CD4-positive, alpha-beta T cell treated with Interleukin-6 at 100 ng/mL for 8 hours (primary cell): ENCODE data around the gene INTU.
"Not testable (repeated sequence)": the region's sequence is repeated elsewhere in the genome, so short reads cannot be mapped to it uniquely, and the experiment has no call there.

Experiments
- DNase-seq: peaks from one replicate; pipeline ENCODE4 v3.0.0-alpha.2; 2020; ENCODE audit warnings: mixed read lengths, low spot score

Gene INTU

GRCh38 chr4:127643791-127644190 is 11.0 kb downstream of the INTU start:
- no peak for DNase-seq

- DNase-seq, result no peak
These were observed 15.3 kb downstream of the INTU start for GRCh38 chr4:127648061-127648460.

DNA sequence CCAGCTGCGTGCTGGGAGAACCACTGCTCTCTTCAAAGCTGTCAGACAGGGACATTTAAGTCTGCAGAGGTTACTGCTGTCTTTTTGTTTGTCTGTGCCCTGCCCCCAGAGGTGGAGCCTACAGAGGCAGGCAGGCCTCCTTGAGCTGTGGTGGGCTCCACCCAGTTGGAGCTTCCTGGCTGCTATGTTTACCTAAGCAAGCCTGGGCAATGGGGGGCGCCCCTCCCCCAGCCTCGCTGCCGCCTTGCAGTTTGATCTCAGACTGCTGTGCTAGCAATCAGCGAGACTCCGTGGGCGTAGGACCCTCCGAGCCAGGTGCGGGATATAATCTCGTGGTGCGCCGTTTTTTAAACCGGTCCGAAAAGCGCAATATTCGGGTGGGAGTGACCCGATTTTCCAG is 22.8 kb downstream of the INTU start:
- DNase-seq, result not testable (repeated sequence)

GRCh38 chr4:127656047-127656680 is 23.4 kb downstream of the INTU start:
- DNase-seq, result no peak

DNA sequence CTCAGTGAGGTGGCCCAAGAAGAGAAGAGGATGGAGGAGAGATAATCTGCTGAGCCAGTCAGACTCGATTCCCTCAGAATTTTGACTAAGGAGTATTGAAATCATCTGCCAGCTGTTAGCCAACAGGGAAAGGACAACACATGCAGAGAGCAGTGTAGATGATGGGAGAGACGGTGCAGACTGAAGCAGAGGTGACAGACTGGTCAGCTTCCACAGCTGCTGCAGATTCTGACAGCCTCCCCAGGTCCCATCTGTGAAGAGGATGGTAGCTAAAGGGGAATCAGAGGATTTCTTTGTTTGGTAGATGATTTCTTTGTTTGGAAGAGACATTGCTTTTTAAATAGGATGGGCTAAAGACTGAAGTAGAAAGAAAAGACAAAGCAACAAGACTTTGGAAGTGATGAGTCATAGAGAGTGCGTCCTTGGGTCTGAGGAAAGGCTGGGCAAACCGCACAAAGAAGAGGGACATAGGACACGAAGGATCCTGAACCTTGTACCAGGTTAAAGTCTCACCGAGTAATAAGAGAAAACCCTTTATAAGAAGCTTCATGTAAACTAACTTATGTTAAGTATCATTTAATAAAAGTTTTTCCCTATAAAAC is 27.6 kb downstream of the INTU start:
- DNase-seq, result no peak

- DNase-seq, result no peak
These were observed 34.4 kb downstream of the INTU start for GRCh38 chr4:127667116-127667515.

GRCh38 chr4:127667772-127668171 is 35.0 kb downstream of the INTU start:
- DNase-seq, result no peak

DNA sequence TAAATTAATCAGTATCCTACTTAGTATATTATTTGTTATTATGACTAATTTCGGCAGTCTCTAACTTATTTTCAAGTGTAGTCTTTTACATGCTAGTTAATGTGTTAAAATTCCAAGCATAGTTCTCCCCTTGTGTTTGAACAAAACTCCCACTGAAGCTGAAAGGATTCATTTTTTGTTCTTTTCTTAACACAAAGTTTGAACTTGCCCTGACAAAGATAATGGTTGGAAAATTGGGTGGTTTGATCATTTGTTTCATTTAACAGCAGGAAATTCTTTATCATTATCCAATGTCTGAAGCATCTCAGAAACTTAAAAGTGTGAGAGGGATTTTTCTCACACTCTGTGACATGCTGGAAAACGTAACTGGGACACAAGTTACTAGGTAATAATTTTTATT is 36.0 kb downstream of the INTU start:
- DNase-seq, result no peak

GRCh38 chr4:127669691-127670090 is 36.9 kb downstream of the INTU start:
- DNase-seq, result no peak

- no peak for DNase-seq
These were observed 39.4 kb downstream of the INTU start for GRCh38 chr4:127672111-127672510.

DNA sequence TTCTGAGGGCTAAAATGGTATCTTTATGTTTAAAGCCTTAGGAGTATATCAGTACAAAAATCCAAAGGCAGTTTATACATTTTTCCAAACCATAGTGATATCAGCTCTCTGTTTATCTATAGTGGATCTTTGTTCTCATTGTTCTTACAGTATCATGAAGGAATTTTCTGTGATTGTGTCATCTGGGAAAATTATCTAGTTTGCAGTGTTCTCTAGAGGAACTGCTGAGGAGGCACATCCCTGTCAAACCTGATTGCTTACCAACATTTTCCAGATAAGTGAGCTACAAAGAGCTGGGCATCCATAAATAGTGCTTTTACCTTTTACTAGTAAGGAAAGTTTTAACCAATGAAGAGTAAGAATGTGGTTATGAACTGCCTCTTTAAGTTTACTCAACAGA is 52.5 kb downstream of the INTU start:
- no peak for DNase-seq

DNA sequence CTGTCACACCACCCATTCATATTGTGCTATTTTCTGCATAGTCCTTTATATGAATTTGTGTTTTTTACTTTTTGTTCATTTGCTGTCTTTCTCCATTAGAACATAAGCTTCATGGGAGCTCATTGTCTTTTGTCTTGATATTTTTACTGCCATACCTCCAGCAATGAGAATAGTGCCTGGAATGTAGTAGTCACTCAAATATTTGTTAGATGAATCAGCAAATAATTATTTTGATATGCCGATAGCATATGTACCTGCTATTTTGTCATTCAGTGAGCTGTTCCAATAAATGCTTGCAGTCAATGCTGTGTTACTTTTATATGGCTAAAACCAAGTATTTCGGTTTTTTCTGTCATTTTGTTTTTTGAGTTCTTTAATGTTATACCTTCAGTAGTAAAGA is 53.9 kb downstream of the INTU start:
- DNase-seq, result no peak

DNA sequence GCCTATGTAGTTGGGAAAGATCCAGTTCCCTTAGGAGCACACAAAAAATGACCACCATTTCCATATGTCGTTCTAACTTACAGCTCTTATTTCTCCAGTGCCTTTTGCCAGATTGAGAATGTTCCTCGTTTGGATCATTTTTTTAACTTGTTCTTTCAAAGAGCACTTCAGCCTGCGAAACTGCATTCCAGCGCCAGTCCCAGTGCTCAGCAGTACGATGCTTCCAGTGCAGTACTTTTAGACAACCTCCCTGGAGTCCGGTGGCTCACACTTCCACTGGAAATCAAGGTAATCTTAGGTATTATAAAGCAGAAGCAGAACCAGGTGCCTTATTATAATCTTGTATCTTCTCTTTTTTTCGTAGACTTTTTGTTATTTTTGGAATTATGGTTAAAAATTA is 54.8 kb downstream of the INTU start:
- no peak for DNase-seq

DNA sequence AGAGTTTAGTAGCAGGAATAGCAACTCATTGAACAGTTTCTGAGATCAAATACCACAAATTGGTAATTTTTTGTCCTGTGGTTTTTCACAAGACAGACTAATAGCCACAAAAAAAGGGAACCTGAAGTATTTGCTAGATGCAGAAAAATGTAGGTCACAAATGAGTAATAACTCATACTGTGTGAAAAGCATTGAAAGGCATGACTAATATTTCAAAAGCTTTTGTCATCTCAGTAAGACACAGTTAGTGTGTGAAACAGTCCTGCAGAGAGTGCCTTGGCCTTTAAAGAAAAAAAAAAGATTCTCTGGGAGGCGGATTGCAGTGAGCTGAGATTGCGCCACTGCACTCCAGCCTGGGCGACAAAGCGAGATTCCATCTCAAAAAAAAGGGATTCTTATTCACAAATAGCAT is 66.0 kb downstream of the INTU start:
- DNase-seq, result no peak

DNA sequence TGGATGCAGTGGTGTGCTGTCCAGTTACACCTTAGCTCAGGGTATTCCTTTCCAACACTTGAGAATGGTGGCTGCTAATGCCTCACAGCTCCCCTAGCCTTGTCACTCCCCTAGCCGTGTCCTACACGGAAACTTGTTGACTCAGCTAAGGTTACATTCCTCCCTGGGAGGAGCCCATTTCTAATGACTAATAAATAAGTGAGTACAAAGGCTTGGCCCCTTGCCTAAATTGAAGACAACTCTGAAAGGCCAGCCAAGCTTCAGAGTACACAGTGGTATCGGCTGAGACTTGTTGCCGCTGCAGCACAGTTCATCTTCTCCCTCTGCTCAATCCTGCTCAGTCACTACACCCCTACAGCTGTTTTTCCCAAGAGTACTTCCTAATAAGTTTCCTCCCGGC is 76.2 kb downstream of the INTU start:
- DNase-seq, result no peak

- no peak for DNase-seq
These were observed 76.7 kb downstream of the INTU start for GRCh38 chr4:127709456-127709855.

GRCh38 chr4:127730142-127730913 is 97.6 kb downstream of the INTU start, which contains the start of gene SLC25A31:
TSS of gene SLC25A31 (plus strand) at chr4:127730400. CDS start at chr4:127730546, 146 bp downstream.
- DNase-seq, result no peak

DNA sequence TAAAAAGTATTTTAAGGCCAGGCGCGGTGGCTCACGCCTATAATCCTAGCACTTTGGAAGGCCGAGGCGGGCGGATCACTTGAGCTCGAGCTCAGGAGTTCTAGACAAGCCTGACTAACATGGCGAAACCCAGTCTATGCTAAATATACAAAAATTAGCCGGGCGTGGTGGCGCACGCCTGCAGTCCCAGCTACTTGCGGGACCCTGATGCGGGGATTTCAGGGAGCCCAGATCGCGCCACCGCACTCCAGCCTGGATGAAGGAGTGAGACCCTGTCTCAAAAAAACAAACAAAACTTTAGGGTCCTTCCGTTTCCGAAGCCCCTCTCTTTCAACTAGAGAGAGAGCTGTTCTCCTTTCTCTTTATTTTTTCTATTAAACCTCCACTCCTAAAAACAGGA is 98.6 kb downstream of the INTU start:
- DNase-seq, result no peak

DNA sequence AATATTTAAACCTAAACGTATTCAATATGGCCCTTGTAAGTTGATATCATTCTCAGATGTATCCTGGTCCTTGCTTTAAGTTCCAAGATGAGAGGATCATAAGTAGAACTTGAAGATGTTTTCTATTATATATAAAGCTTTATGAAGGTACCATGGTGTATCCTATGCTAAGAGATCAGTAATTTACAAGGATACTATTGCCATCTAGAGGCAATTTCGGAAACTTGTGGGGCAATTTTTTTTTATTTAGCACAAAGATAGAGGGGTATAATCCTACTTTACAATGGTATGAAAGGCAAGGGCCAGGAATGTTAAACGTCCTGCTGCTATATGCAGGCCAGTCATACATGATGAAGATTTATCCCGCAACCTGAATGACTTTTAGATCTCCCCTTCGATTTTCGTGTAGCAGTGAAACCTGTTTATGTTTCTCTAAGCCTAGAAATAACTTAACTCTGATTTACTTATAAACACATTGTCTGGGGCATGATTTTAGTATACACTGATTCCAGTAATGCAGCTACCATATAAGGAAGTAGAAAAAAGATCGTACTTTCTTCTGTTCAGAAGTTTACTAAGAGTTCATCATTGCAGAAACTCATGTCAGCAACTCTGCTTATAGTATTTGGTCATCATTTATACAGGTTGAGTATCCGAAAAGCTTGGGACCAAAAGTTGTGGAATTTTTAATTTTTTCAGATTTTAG is 100.0 kb downstream of the INTU start:
- no peak for DNase-seq

DNA sequence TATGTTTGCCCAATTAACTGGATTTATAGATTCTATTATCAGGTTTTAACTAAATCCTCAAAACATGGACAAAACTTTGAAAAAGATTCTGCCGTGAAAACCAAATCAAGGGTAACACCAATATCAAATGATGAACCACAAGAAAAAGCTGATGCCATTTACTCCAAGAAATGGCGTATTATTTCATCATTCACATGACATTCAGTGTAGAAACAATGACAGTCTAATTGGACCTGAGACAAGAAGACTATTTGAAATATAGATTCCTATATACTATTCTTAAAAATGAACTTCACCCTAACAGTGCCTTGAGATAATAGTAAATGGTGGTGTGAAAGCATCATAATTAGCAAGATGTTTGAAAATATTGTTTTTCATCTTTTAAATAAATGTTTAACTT is 102.2 kb downstream of the INTU start:
- DNase-seq, result no peak

DNA sequence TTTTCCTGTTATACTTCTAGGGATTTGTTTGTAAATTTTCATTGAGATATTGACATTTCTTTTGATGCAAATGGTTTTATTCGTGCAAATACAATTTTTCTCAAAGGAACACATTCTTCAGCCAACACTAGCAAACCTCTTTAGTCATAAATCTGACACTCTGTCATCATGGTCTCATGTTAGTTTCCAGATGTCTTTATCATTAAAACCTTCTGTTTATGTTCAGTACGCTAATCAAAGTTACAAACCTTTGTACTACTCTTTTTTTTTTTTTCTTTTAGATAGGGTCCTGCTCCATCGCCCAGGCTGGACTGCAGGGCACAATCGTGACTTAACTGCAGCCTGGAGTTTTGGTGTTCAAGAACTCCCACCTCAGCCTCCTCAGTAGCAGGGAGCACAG is 104.5 kb downstream of the INTU start:
- DNase-seq, result no peak

DNA sequence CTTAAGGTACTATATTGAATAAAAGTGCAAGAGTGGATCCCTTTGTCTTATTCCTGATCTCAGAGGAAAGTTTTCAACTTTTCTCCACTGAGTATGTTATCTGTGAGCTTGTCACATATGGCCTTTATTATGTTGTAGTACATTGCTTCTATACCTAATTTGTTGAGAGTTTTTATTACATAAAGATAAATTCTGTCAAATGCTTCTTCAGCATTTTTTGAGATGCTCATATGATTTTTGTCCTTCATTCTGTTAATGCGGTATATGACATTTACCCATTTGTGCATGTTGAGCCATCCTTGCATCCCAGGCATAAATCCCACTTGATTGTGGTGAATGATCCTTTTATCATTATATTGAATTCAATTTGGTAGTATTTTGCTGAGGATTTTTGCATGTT is 108.5 kb downstream of the INTU start:
- no peak for DNase-seq

DNA sequence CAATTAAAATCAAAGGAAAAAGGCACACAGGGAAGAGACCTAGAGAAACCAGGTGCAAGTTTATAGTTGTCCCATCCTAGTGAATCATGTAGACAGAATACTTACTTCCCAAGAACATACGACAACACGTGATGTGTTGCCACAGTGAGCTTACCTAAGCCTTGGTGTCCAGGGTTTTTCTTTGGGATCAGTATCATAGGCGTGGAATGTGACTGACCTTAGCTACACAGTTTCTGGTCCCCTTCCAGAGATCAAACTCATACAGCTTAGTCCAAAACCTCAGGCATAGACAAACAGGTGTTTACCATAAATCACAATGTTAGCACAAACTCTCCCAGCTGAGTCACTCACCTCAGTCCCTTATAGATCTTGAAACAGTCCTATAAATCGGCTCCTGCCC is 115.1 kb downstream of the INTU start:
- DNase-seq, result no peak
